Ascending aorta (tissue), 2 donors: Measurements from ENCODE around the gene C6orf52. TPM values are rescaled to one million over a fixed set of nuclear protein-coding genes. Genes with fewer than 3 reads are reported as not detected.

Source experiments
- DNase-seq, 2 donors: peaks; one replicate each; pipeline ENCODE4 v3.0.0-alpha.2; 2019; ENCODE audit warnings: low spot score in 2 of 2
- H3K27ac ChIP-seq, 2 donors: fragments of 200-600 bp; sonication (generic); one replicate each; pipeline ENCODE4 v1.5.1; 2016 to 2017; ENCODE audit warnings: mild to moderate bottlenecking in 1 of 2
- H3K27me3 ChIP-seq: fragments of 200-600 bp; sonication (generic); one replicate; pipeline ENCODE4 v1.5.1; 2017
- H3K36me3 ChIP-seq, 2 donors: fragments of 200-600 bp; sonication (generic); one replicate each; pipeline ENCODE4 v1.5.1; 2016
- H3K4me1 ChIP-seq, 2 donors: fragments of 200-600 bp; sonication (generic); one replicate each; pipeline ENCODE4 v1.5.1; 2016 to 2017; ENCODE audit warnings: mild to moderate bottlenecking in 1 of 2
- H3K4me3 ChIP-seq, 2 donors: fragments of 200-600 bp; sonication (generic); one replicate each; pipeline ENCODE4 v1.5.1; 2016 to 2017; ENCODE audit warnings: mild to moderate bottlenecking in 1 of 2
- H3K9me3 ChIP-seq, 2 donors: fragments of 200-600 bp; sonication (generic); one replicate each; pipeline ENCODE4 v1.5.1; 2016
- intact Hi-C: fragments of 100-400 bp; cut with DNase I; formaldehyde crosslinking; loops from one replicate; pipeline ENCODE4 v1.15.1; 2023
- total RNA-seq: library from RNA; depleted of rRNA; stranded (reverse); fragments of >200 nt; gene quantifications from one replicate; pipeline ENCODE4 v1.1.0, GENCODE V29; 2016
- TF ChIP-seq, protein P1 (sequence below), 3 experiments: fragments of 200-600 bp in 2 of 3; fragments of 450-650 bp in 1 of 3; sonication (generic) in 2 of 3; IDR thresholded peaks; one replicate each; pipeline ENCODE4 v1.5.1; 2016 to 2019; ENCODE audit warnings: antibody characterized with exemption in 3 of 3, mild to moderate bottlenecking in 1 of 3, moderate library complexity in 1 of 3

The C6orf52 gene
- total RNA-seq, 1 donor from 2014 or later = not detected

DNA sequence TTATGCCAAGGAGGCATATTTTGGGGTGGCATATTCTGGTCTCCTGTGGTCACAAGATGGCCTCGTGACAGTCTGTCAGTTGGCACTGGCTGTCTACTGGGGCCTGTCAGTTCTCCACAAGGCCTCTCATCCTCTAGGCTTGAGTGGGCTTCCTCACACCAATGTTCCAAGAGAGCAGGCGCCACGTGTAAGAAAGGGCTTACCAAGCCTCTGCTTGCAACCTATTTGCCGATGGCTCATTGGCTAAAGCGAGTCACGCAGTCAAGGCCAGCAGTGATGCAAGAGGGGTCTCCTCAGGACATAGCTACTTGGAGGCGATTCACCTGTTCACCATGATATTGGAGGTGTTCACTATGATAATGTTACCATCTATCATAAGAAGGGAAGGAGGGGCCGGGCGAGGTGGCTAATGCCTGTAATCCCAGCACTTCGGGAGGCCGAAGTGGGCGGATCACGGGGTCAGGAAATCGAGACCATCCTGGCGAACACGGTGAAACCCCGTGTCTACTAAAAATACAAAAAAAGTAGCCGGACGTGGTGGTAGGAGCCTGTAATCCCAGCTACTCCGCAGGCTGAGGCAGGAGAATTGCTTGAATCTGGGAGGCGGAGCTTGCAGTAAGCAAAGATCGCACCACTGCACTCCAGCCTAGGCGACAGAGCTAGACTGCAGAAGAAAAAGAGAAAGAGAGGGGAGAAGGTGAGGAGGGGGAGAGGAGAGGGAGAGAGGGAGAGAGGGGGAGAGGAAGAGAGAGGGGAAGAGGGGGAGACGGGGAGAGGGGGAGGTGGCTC lies 35.3 kb downstream of the C6orf52 start:
- H3K9me3 ChIP-seq = no peaks in the 10 kb centered on the region
- intact Hi-C loops = no loop called here
- no peaks in the 10 kb centered on the region for H3K4me1 ChIP-seq
- H3K4me3 ChIP-seq = peak overlapping the region in 1 of 2 donors; percentile 53
- no peak overlapping the region for H3K27ac ChIP-seq
- no peaks in the 10 kb centered on the region for H3K36me3 ChIP-seq
- DNase-seq = no peak
- no peaks in the 10 kb centered on the region for H3K27me3 ChIP-seq
- TF ChIP-seq, protein P1, sequence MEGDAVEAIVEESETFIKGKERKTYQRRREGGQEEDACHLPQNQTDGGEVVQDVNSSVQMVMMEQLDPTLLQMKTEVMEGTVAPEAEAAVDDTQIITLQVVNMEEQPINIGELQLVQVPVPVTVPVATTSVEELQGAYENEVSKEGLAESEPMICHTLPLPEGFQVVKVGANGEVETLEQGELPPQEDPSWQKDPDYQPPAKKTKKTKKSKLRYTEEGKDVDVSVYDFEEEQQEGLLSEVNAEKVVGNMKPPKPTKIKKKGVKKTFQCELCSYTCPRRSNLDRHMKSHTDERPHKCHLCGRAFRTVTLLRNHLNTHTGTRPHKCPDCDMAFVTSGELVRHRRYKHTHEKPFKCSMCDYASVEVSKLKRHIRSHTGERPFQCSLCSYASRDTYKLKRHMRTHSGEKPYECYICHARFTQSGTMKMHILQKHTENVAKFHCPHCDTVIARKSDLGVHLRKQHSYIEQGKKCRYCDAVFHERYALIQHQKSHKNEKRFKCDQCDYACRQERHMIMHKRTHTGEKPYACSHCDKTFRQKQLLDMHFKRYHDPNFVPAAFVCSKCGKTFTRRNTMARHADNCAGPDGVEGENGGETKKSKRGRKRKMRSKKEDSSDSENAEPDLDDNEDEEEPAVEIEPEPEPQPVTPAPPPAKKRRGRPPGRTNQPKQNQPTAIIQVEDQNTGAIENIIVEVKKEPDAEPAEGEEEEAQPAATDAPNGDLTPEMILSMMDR (IDR thresholded peaks at IDR 0.05) = no peak

- H3K4me1 ChIP-seq = no peaks in the 10 kb centered on the region
- H3K36me3 ChIP-seq = no peaks in the 10 kb centered on the region
- intact Hi-C loops = no loop called here
- H3K27me3 ChIP-seq = no peaks in the 10 kb centered on the region
- no peak overlapping the region for H3K4me3 ChIP-seq
- no peak for DNase-seq
- no peak overlapping the region for H3K27ac ChIP-seq
- TF ChIP-seq, protein P1 (IDR thresholded peaks at IDR 0.05) = no peak
- H3K9me3 ChIP-seq = no peaks in the 10 kb centered on the region
Observed at GRCh38 chr6:10655508-10656055, 38.8 kb downstream of the C6orf52 start.

- H3K27ac ChIP-seq = peak overlapping the region; percentile 81 to 84
- H3K4me3 ChIP-seq = no peak overlapping the region
- intact Hi-C loops = loop anchor here (2.0 kb wide), 1 partner anchor 51 kb away; the partner anchor contains the start of genes C6orf52 and PAK1IP1
- TF ChIP-seq, protein P1 (IDR thresholded peaks at IDR 0.05) = no peak
- peaks cover 0 to 3% of the 10 kb centered on the region in 2 donors for H3K4me1 ChIP-seq
- no peak for DNase-seq
- H3K27me3 ChIP-seq = no peaks in the 10 kb centered on the region
- H3K36me3 ChIP-seq = no peaks in the 10 kb centered on the region
- no peaks in the 10 kb centered on the region for H3K9me3 ChIP-seq
Observed at GRCh38 chr6:10644225-10644624, 50.2 kb downstream of the C6orf52 start.

DNA sequence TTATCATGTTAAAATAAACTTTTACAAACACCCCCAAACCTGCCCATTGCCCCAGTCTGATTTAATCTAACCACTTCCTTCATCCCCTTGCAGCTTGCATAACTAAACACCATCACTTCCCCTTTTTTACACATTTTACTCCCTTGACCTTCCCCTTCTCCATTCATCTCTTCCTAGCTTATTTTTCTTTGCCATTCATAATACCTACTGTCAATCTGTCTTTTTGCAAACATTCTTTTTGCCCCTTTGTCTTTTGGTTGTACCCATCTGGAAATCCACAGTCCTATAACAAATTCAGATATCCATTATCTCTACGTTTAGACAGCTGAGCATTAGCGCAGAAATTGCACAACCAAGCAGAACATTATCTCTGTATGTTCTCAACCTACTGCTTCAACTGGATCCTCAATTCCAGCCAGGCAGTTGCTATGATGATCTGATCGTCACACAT lies 51.2 kb downstream of the C6orf52 start:
- no peak for DNase-seq
- Histone ChIP-seq H3K27ac (no peak overlapping the region), H3K36me3 (no peaks in the 10 kb centered on the region), H3K4me1 (peaks cover 0 to 3% of the 10 kb centered on the region in 2 donors), H3K4me3 (no peak overlapping the region), H3K9me3 (no peaks in the 10 kb centered on the region), H3K27me3 (no peaks in the 10 kb centered on the region)
- intact Hi-C loops = no loop called here
- TF ChIP-seq, protein P1 (IDR thresholded peaks at IDR 0.05) = no peak

DNA sequence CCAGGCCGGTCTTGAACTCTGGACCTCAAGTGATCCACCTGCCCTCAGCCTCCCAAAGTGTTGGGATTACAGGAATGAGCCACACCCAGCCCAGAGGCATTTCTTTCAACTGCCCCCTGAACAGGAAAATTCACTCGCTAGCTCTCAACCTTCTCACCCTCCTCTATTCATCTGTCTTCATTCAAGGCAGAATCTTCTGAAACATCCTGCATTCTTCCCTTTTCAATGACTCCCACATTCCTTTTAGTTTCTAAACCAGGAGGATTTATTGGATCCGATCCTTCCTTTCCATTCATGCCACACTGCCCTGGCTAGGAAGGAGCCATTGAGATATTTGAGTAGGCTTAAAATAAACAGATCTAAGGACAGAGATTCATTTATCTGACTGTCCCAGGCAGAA lies 52.9 kb downstream of the C6orf52 start:
- Histone ChIP-seq H3K9me3 (no peaks in the 10 kb centered on the region), H3K27me3 (no peaks in the 10 kb centered on the region), H3K4me3 (no peak overlapping the region), H3K27ac (no peak overlapping the region), H3K36me3 (no peaks in the 10 kb centered on the region), H3K4me1 (peaks cover 0 to 3% of the 10 kb centered on the region in 2 donors)
- intact Hi-C loops = no loop called here
- TF ChIP-seq, protein P1 (IDR thresholded peaks at IDR 0.05) = no peak
- no peak for DNase-seq
